GM12878 (cell line): ENCODE results near the gene DHDH. TPM values are rescaled to one million over a fixed set of nuclear protein-coding genes. Genes with fewer than 3 reads are reported as not detected.

Experiments used
- ATAC-seq: fragments of 200-7000 bp; cut with Tn5 transposase; 3 replicates; pipeline ENCODE4 v1.9.1; 2020; ENCODE audit warnings: mild to moderate bottlenecking, moderate library complexity
- BruUV-seq: library from RNA; stranded (reverse); fragments of 400-500 nt; replicated peaks from 2 replicates; lab custom pipeline; 2021; lab: Mats Ljungman, UMichigan
- CTCF ChIA-PET: fragments of 300-600 bp; sonication (Branson Sonifier 250); formaldehyde crosslinking; extraction: SDS; loops from one replicate; lab custom pipeline; 2021; ENCODE audit warnings: inconsistent platforms; lab: Yijun Ruan, JAX
- POLR2A ChIA-PET: fragments of 350-600 bp; formaldehyde crosslinking; extraction: SDS; loops from one replicate; lab custom pipeline; 2021; ENCODE audit warnings: inconsistent platforms; lab: Charles Lee
- RAD21 ChIA-PET: fragments of 300-600 bp; sonication (Branson Sonifier 250); formaldehyde crosslinking; loops from one replicate; lab custom pipeline; 2023; ENCODE audit warnings: antibody characterized with exemption; ENCODE audit not compliant: unreplicated experiment; lab: Charles Lee
- SMC1A ChIA-PET: fragments of 300-600 bp; sonication (Branson Sonifier 250); formaldehyde crosslinking; loops from one replicate; lab custom pipeline; 2023; ENCODE audit not compliant: unreplicated experiment, uncharacterized antibody; lab: Charles Lee
- DNase-seq: peaks from one replicate; pipeline ENCODE4 v3.0.0-alpha.2; 2011; ENCODE audit warnings: low read depth, low spot score
- FAIRE-seq: peaks from 3 replicates; lab custom pipeline; 2011; peaks lifted over from hg19 to GRCh38; lab: Jason Lieb, UNC
- H2AFZ ChIP-seq: 2 replicates; pipeline ENCODE4 v1.6.0; 2011; ENCODE audit warnings: low read depth, low read length, control low read depth; ENCODE audit not compliant: control insufficient read depth
- H3K27ac ChIP-seq: 2 replicates; pipeline ENCODE4 v1.5.1; 2011; ENCODE audit warnings: control low read depth; ENCODE audit not compliant: control insufficient read depth, insufficient read depth
- H3K27me3 ChIP-seq, 2 experiments: replicated peaks in 1 of 2; 2 replicates each; pipeline versions ENCODE4 v1.6.0 to v1.6.1; 2011; ENCODE audit warnings: low read length in 1 of 2; ENCODE audit not compliant: control insufficient read depth in 2 of 2, insufficient read depth in 2 of 2
- H3K36me3 ChIP-seq, 2 experiments: 2 replicates each; pipeline ENCODE4 v1.5.1; 2011; ENCODE audit warnings: low read length in 1 of 2; ENCODE audit not compliant: control insufficient read depth in 2 of 2, insufficient read depth in 2 of 2
- H3K4me1 ChIP-seq: 2 replicates; pipeline ENCODE4 v1.6.1; 2011; ENCODE audit warnings: mild to moderate bottlenecking, low read length, moderate library complexity, mixed read lengths; ENCODE audit not compliant: control insufficient read depth, insufficient read depth
- H3K4me2 ChIP-seq: 2 replicates; pipeline ENCODE4 v1.6.0; 2011; ENCODE audit warnings: control low read depth; ENCODE audit not compliant: control insufficient read depth, insufficient read depth
- H3K4me3 ChIP-seq: fragments of 200-600 bp; sonication (generic); 2 replicates; pipeline ENCODE4 v1.5.1; 2016
- H3K79me2 ChIP-seq: 2 replicates; pipeline ENCODE4 v1.6.0; 2011; ENCODE audit warnings: low read length; ENCODE audit not compliant: control insufficient read depth, insufficient read depth
- H3K9ac ChIP-seq: 2 replicates; pipeline ENCODE4 v1.8.0; 2011; ENCODE audit warnings: low read length, control low read depth, mixed read lengths; ENCODE audit not compliant: control insufficient read depth, insufficient read depth
- H3K9me3 ChIP-seq: replicated peaks from 3 replicates; pipeline ENCODE4 v1.5.1; 2011; ENCODE audit warnings: mild to moderate bottlenecking, low read length; ENCODE audit not compliant: control insufficient read depth, insufficient read depth
- H4K20me1 ChIP-seq: 2 replicates; pipeline ENCODE4 v1.6.0; 2011; ENCODE audit not compliant: control insufficient read depth, insufficient read depth
- BMI1 ChIP-seq: fragments of 450-650 bp; IDR thresholded peaks from 2 replicates; pipeline ENCODE4 v1.6.1; 2016; ENCODE audit warnings: mild to moderate bottlenecking, moderate library complexity, borderline replicate concordance
- CBFB ChIP-seq: IDR thresholded peaks from 2 replicates; pipeline ENCODE4 v1.6.1; 2016; ENCODE audit warnings: antibody characterized with exemption, low read depth
- CHD4 ChIP-seq: fragments of 200-600 bp; sonication (generic); IDR thresholded peaks from 2 replicates; pipeline ENCODE4 v1.6.1; 2016; ENCODE audit warnings: mild to moderate bottlenecking
- HDAC6 ChIP-seq: fragments of 200-600 bp; sonication (generic); IDR thresholded peaks from one replicate; pipeline ENCODE4 v1.8.0; 2017; ENCODE audit warnings: antibody characterized with exemption; ENCODE audit not compliant: unreplicated experiment
- KDM1A ChIP-seq: fragments of 200-600 bp; sonication (generic); IDR thresholded peaks from 2 replicates; pipeline ENCODE4 v1.6.1; 2016; ENCODE audit warnings: borderline replicate concordance
- MAX ChIP-seq: IDR thresholded peaks from 2 replicates; pipeline ENCODE4 v1.6.1; 2012; ENCODE audit warnings: low read depth, low read length, improper control_type of control experiment
- NBN ChIP-seq: fragments of 450-650 bp; IDR thresholded peaks from 2 replicates; pipeline ENCODE4 v1.6.1; 2016
- NFIC ChIP-seq: IDR thresholded peaks from 2 replicates; pipeline ENCODE4 v1.6.1; 2012; ENCODE audit warnings: low read depth, mild to moderate bottlenecking, inconsistent platforms, low read length, moderate library complexity
- PBX3 ChIP-seq: IDR thresholded peaks from 2 replicates; pipeline ENCODE4 v1.6.1; 2011; ENCODE audit warnings: mild to moderate bottlenecking, low read depth, low read length, moderate library complexity; ENCODE audit not compliant: insufficient replicate concordance
- PKNOX1 ChIP-seq: fragments of 450-650 bp; IDR thresholded peaks from 2 replicates; pipeline ENCODE4 v1.6.1; 2016; ENCODE audit warnings: mild to moderate bottlenecking
- SMAD5 ChIP-seq: IDR thresholded peaks from 2 replicates; pipeline ENCODE4 v1.6.1; 2016; ENCODE audit warnings: antibody characterized with exemption, low read depth
- SMC3 ChIP-seq: IDR thresholded peaks from 2 replicates; pipeline ENCODE4 v1.6.1; 2011; ENCODE audit warnings: low read length, improper control_type of control experiment, borderline replicate concordance
- SRF ChIP-seq, 2 experiments: IDR thresholded peaks; 2 replicates each; pipeline ENCODE4 v1.6.1; 2011; ENCODE audit warnings: low read depth in 2 of 2, low read length in 2 of 2, mild to moderate bottlenecking in 1 of 2, moderate library complexity in 1 of 2
- TAF1 ChIP-seq: IDR thresholded peaks from 2 replicates; pipeline ENCODE4 v1.6.1; 2011; ENCODE audit warnings: mild to moderate bottlenecking, low read depth, low read length, borderline replicate concordance
- WGBS: methylation state at CpG from one replicate; pipeline ENCODE4 v1.1.6; 2016; ENCODE audit warnings: low lambda C conversion rate; ENCODE audit not compliant: insufficient replicate concordance, insufficient coverage; ENCODE audit errors: missing lambda C conversion rate; 5-methylcytosine and 5-hydroxymethylcytosine counted together
- in situ Hi-C: fragments of 300-500 bp; cut with MboI; formaldehyde crosslinking; loops from 9 replicates; pipeline ENCODE4 v1.14.3; 2018; ENCODE audit warnings: mixed read lengths
- intact Hi-C: fragments of 100-400 bp; cut with micrococcal nuclease; formaldehyde crosslinking; loops from one replicate; pipeline ENCODE4 v1.14.2; 2022; ENCODE audit not compliant: unreplicated experiment
- polyA plus RNA-seq, 11 experiments: library from polyadenylated mRNA; depleted of rRNA in 4 of 11; unstranded in 6 of 11; stranded (reverse) in 5 of 11; fragments of >200 nt; fragmentation: Nextera tagmentation in 4 of 11; fragmentation: Illumina TruSeq in 1 of 11; extraction: Ambion mirVana in 4 of 11; extraction: Trizol in 1 of 11; gene quantifications; 1 replicate in 1 of 11; 2 replicates in 10 of 11; pipeline versions ENCODE4 v1.2.1 to v1.2.3, GENCODE V29; 2011 to 2016; ENCODE audit warnings: inconsistent platforms in 2 of 11, missing spikeins in 2 of 11, low read depth in 1 of 11
- total RNA-seq, 4 experiments: library from RNA; depleted of rRNA in 3 of 4; stranded (reverse); fragments of >200 nt in 3 of 4; fragmentation: Illumina TruSeq in 1 of 4; extraction: Trizol in 1 of 4; gene quantifications; 2 replicates each; pipeline versions ENCODE4 v1.2.1 to v1.2.3, GENCODE V29; 2013 to 2021

The DHDH gene
- total and polyA plus RNA-seq, 10 of the 15 experiments (the other 5 are each of a cell fraction or from before 2014, with no cell fraction given), result 0.13 to 0.21 (median 0.15) TPM; not detected in 7

- RAD21 ChIA-PET, result no interaction called here
- POLR2A ChIA-PET, result interaction anchor here (0.7 kb wide), 1 partner anchor 485 kb away, joined by 4 read pairs; no protein-coding TSS in a partner anchor
- DNase-seq (no peak), ATAC-seq (no peak), FAIRE-seq (no peak)
- no TSS peak for BruUV-seq
- Histone ChIP-seq H3K79me2 (peaks cover 2% of the 10 kb centered on the region; the same call in 1 of the 2 replicates), H3K27ac (no peak overlapping the region), H3K27me3 (no peaks in the 10 kb centered on the region), H4K20me1 (no peaks in the 10 kb centered on the region), H3K36me3 (peaks cover 3 to 13% of the 10 kb centered on the region in 2 experiments), H3K4me2 (no peak overlapping the region), H3K4me3 (no peak overlapping the region), H3K9ac (no peak overlapping the region), H3K4me1 (peaks cover 6% of the 10 kb centered on the region), H3K9me3 (no peaks in the 10 kb centered on the region; the same call in 1 of the 3 replicates), H2AFZ (no peak overlapping the region)
- 92% methylated on average over 10 of the region's 10 CpGs for WGBS
- intact Hi-C loops (no loop called here), in situ Hi-C loops (no loop called here)
- SMC1A ChIA-PET, result no interaction called here
- CTCF ChIA-PET, result no interaction called here
- TF ChIP-seq MAX, result no peak
- no peak for TF ChIP-seq NBN
- TF ChIP-seq SMAD5, result no peak
- no peak for TF ChIP-seq HDAC6
- TF ChIP-seq TAF1, result no peak
- no peak for TF ChIP-seq CBFB
- TF ChIP-seq SMC3, result no peak
- no peak for TF ChIP-seq CHD4
- no peak for TF ChIP-seq SRF (IDR thresholded peaks at IDR 0.05; ENCODE audit: low read depth in 2 of 2, low read length in 2 of 2)
- no peak for TF ChIP-seq NFIC
- TF ChIP-seq KDM1A, result no peak
- TF ChIP-seq PKNOX1, result no peak
- TF ChIP-seq PBX3, result no peak
- no peak for TF ChIP-seq BMI1
Measured at GRCh38 chr19:48906324-48906723, 27.2 kb upstream of the DHDH start.
